Transverse colon (tissue), 4 donors: ENCODE measurements around the gene TMEM74B. TPM values are rescaled to one million over a fixed set of nuclear protein-coding genes. Genes with fewer than 3 reads are reported as not detected.

Source experiments
- DNase-seq: peaks from one replicate; pipeline ENCODE4 v3.0.0-alpha.2; 2019
- H3K27ac ChIP-seq, 4 donors: fragments of 200-600 bp; sonication (generic); 2 replicates each; pipeline ENCODE4 v1.5.1; 2016 to 2018; ENCODE audit warnings: inconsistent platforms in 4 of 4
- H3K27me3 ChIP-seq: fragments of 200-600 bp; sonication (generic); 2 replicates; pipeline ENCODE4 v1.5.1; 2017; ENCODE audit warnings: inconsistent platforms
- H3K36me3 ChIP-seq, 4 donors: fragments of 200-600 bp; sonication (generic); 2 replicates each; pipeline ENCODE4 v1.5.1; 2017 to 2019; ENCODE audit warnings: inconsistent platforms in 4 of 4
- H3K4me1 ChIP-seq, 4 donors: fragments of 200-600 bp; sonication (generic); 2 replicates each; pipeline ENCODE4 v1.5.1; 2017 to 2020; ENCODE audit warnings: inconsistent platforms in 4 of 4
- H3K4me3 ChIP-seq, 4 donors: fragments of 200-600 bp; sonication (generic); 1 replicate in 1 of 4; 2 replicates in 3 of 4; pipeline versions ENCODE4 v1.5.1 to v1.6.1; 2017 to 2019; ENCODE audit warnings: inconsistent platforms in 4 of 4
- H3K9me3 ChIP-seq, 2 donors: fragments of 200-600 bp; sonication (generic); 2 replicates each; pipeline ENCODE4 v1.5.1; 2017 to 2019; ENCODE audit warnings: inconsistent platforms in 2 of 2
- CTCF ChIP-seq, 5 experiments: fragments of 200-600 bp in 3 of 5; fragments of 450-650 bp in 2 of 5; sonication (generic) in 3 of 5; IDR thresholded peaks; 1 replicate in 2 of 5; 2 replicates in 3 of 5; pipeline ENCODE4 v1.5.1; 2016 to 2017; ENCODE audit warnings: antibody characterized with exemption in 5 of 5, inconsistent platforms in 3 of 5, mild to moderate bottlenecking in 2 of 5, moderate library complexity in 1 of 5
- EP300 ChIP-seq: sonication (generic); formaldehyde crosslinking; IDR thresholded peaks from one replicate; pipeline ENCODE4 v1.6.1; 2017; ENCODE audit warnings: antibody characterized with exemption, low read depth
- POLR2A ChIP-seq: fragments of 450-650 bp; IDR thresholded peaks from one replicate; pipeline ENCODE4 v1.6.1; 2016; ENCODE audit warnings: antibody characterized with exemption, mild to moderate bottlenecking, moderate library complexity
- POLR2AphosphoS5 ChIP-seq, 3 donors: sonication (generic); formaldehyde crosslinking; IDR thresholded peaks; one replicate each; pipeline ENCODE4 v1.6.1; 2016; ENCODE audit warnings: antibody characterized with exemption in 3 of 3
- WGBS, 2 donors: methylation state at CpG; one replicate each; pipeline ENCODE4 v1.1.5; 2018; ENCODE audit warnings: low coverage in 1 of 2; 5-methylcytosine and 5-hydroxymethylcytosine counted together
- in situ Hi-C, 4 donors: fragments of 200-750 bp; cut with MboI; loops; one replicate each; pipeline versions ENCODE4 v1.15.0 to v1.15.1; 2017; ENCODE audit warnings: low sequenced_read_pairs in 3 of 4, low pct_ligation_motif_present in 1 of 4, low pct_unique_long_range_greater_than_20kb in 1 of 4
- intact Hi-C: fragments of 100-400 bp; cut with DNase I; formaldehyde crosslinking; loops from one replicate; pipeline ENCODE4 v1.15.1; 2023; ENCODE audit warnings: low total_unique reads
- total RNA-seq, 4 donors: library from RNA; depleted of rRNA; stranded (reverse); fragments of >200 nt; gene quantifications; one replicate each; pipeline ENCODE4 v1.1.0, GENCODE V29; 2016

TMEM74B gene
- total RNA-seq, 4 donors from 2014 or later = 0.96 to 10.5 (median 4.0) TPM; not detected in 1

GRCh38 chr20:1137236-1137635 is 47.5 kb downstream of the TMEM74B start:
- TF ChIP-seq POLR2AphosphoS5 (IDR thresholded peaks at IDR 0.05) = no peak
- no peak for TF ChIP-seq POLR2A
- H3K9me3 ChIP-seq = no peaks in the 10 kb centered on the region
- no peaks in the 10 kb centered on the region for H3K4me1 ChIP-seq
- WGBS, 2 donors = 69 to 73% methylated on average over 4 of the region's 4 CpGs
- no peak overlapping the region for H3K27ac ChIP-seq
- intact Hi-C loops (no loop called here), in situ Hi-C loops (loop anchor here in 1 of 4 donors (25.0 kb wide), 1 partner anchor 325 kb away; the partner anchor contains the start of gene NSFL1C)
- no peak overlapping the region for H3K4me3 ChIP-seq
- peaks cover 0 to 61% (median 25%) of the 10 kb centered on the region in 4 donors for H3K36me3 ChIP-seq
- no peaks in the 10 kb centered on the region for H3K27me3 ChIP-seq
- DNase-seq = no peak

DNA sequence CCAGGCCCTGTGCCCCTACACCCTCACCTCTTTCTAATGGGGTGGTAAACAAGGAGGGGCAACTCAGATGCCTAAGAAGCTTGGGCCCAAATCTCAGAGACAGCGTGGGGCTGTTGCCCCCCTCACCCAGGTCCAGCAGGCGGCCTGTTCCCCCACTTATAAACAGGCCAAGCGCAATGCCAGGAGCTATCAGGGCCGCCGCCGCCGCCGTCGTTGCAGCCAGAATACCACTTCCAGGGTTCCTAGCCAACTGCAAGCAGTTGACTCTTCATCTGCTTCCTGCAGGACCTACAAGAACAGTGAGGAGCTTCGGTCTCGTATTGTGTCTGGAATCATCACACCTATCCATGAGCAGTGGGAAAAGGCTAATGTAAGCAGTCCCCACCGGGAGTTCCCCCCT is 49.9 kb downstream of the TMEM74B start:
- WGBS, 2 donors = 97% methylated on average over 12 of the region's 12 CpGs; no CpG with 5 or more reads in 1 of the 2 donors
- in situ Hi-C loops (loop anchor here in 1 of 4 donors (25.0 kb wide), 1 partner anchor 327 kb away; the partner anchor contains the start of gene NSFL1C), intact Hi-C loops (no loop called here)
- no peak for DNase-seq
- Histone ChIP-seq H3K9me3 (no peaks in the 10 kb centered on the region), H3K27me3 (no peaks in the 10 kb centered on the region), H3K27ac (no peak overlapping the region), H3K4me3 (no peak overlapping the region), H3K4me1 (no peaks in the 10 kb centered on the region), H3K36me3 (peaks cover 0 to 61% (median 28%) of the 10 kb centered on the region in 4 donors)
- TF ChIP-seq EP300 = no peak
- no peak for TF ChIP-seq POLR2A
- no peak for TF ChIP-seq CTCF (IDR thresholded peaks at IDR 0.05)
- no peak for TF ChIP-seq POLR2AphosphoS5 (IDR thresholded peaks at IDR 0.05)

GRCh38 chr20:1134355-1134754 is 50.4 kb downstream of the TMEM74B start:
- no peak for TF ChIP-seq POLR2A
- TF ChIP-seq POLR2AphosphoS5 (IDR thresholded peaks at IDR 0.05) = no peak
- no peak for TF ChIP-seq EP300
- no peak for TF ChIP-seq CTCF (IDR thresholded peaks at IDR 0.05)
- DNase-seq = no peak
- no peaks in the 10 kb centered on the region for H3K27me3 ChIP-seq
- in situ Hi-C loops = loop anchor here in 1 of 4 donors (25.0 kb wide), 1 partner anchor 328 kb away; the partner anchor contains the start of gene NSFL1C
- no peak overlapping the region for H3K4me3 ChIP-seq
- H3K36me3 ChIP-seq = peaks cover 0 to 60% (median 29%) of the 10 kb centered on the region in 4 donors
- H3K27ac ChIP-seq = no peak overlapping the region
- intact Hi-C loops = no loop called here
- 81% methylated on average over 2 of the region's 2 CpGs; no CpG with 5 or more reads in 1 of the 2 donors for WGBS, 2 donors
- no peaks in the 10 kb centered on the region for H3K9me3 ChIP-seq
- no peaks in the 10 kb centered on the region for H3K4me1 ChIP-seq

DNA sequence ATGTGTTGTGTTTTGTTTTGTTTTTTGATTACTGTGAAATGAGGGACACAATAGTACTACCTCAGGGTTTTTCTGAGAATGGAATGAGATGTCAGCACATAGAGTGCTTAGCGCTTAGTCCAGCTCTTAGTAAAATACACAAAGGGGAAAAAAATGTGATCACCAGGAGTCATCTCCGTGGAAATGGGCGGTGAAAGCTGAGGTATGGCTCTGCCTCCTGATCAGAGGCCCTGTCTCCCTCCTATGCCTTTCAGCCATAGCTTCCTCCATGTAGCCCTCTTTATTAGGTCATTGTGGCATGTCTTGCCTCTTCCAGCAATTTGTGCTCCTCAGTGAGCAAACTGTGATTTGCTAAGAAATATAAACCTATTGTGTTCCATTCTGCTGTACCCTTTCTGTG is 53.4 kb downstream of the TMEM74B start:
- no peak for TF ChIP-seq CTCF (IDR thresholded peaks at IDR 0.05)
- no peak for TF ChIP-seq POLR2AphosphoS5 (IDR thresholded peaks at IDR 0.05)
- TF ChIP-seq POLR2A = no peak
- TF ChIP-seq EP300 = no peak
- DNase-seq = no peak
- Histone ChIP-seq H3K9me3 (no peaks in the 10 kb centered on the region), H3K4me3 (no peak overlapping the region), H3K27me3 (no peaks in the 10 kb centered on the region), H3K4me1 (no peaks in the 10 kb centered on the region), H3K27ac (no peak overlapping the region), H3K36me3 (peaks cover 0 to 74% (median 32%) of the 10 kb centered on the region in 4 donors)
- intact Hi-C loops = no loop called here
- in situ Hi-C loops = loop anchor here in 1 of 4 donors (25.0 kb wide), 1 partner anchor 331 kb away; the partner anchor contains the start of gene NSFL1C
- WGBS, 2 donors = 97 to 100% methylated on average over 2 to 3 of the region's 3 CpGs

GRCh38 chr20:1130847-1131246 is 53.9 kb downstream of the TMEM74B start:
- no peak for TF ChIP-seq POLR2AphosphoS5 (IDR thresholded peaks at IDR 0.05)
- TF ChIP-seq POLR2A = no peak
- TF ChIP-seq CTCF (IDR thresholded peaks at IDR 0.05) = no peak
- TF ChIP-seq EP300 = no peak
- Histone ChIP-seq H3K36me3 (peaks cover 0 to 74% (median 33%) of the 10 kb centered on the region in 4 donors), H3K9me3 (no peaks in the 10 kb centered on the region), H3K27ac (no peak overlapping the region), H3K4me1 (no peaks in the 10 kb centered on the region), H3K4me3 (no peak overlapping the region), H3K27me3 (no peaks in the 10 kb centered on the region)
- no peak for DNase-seq
- intact Hi-C loops (no loop called here), in situ Hi-C loops (loop anchor here in 1 of 4 donors (25.0 kb wide), 1 partner anchor 331 kb away; the partner anchor contains the start of gene NSFL1C)
- 70% methylated on average over 5 of the region's 5 CpGs; no CpG with 5 or more reads in 1 of the 2 donors for WGBS, 2 donors
